GM21423 (cell line): ENCODE results near the gene ENTR1.

Experiments
- ATAC-seq: cut with Tn5 transposase; IDR thresholded peaks from one replicate; pipeline ENCODE4 v1.9.1; 2021; ENCODE audit warnings: mild to moderate bottlenecking, moderate library complexity; ENCODE audit not compliant: unreplicated experiment

The ENTR1 gene

GRCh38 chr9:136379003-136379287 lies 31.5 kb downstream of the ENTR1 start:
- no peak for ATAC-seq

GRCh38 chr9:136378170-136379002 lies 32.0 kb downstream of the ENTR1 start:
- no peak for ATAC-seq

GRCh38 chr9:136377341-136378169 lies 32.9 kb downstream of the ENTR1 start:
- no peak for ATAC-seq

GRCh38 chr9:136376457-136376856 lies 34.0 kb downstream of the ENTR1 start:
- no peak for ATAC-seq

GRCh38 chr9:136375096-136375495 lies 35.3 kb downstream of the ENTR1 start:
- no peak for ATAC-seq

- ATAC-seq, result no peak
These were observed 36.2 kb downstream of the ENTR1 start for GRCh38 chr9:136374183-136374575.

GRCh38 chr9:136373300-136374182 lies 36.9 kb downstream of the ENTR1 start, which contains the start of gene CARD9:
TSS of gene CARD9 (minus strand) at chr9:136373669. CDS start at chr9:136372078, 1,591 bp downstream.
- no peak for ATAC-seq

- no peak for ATAC-seq
These were observed 37.7 kb downstream of the ENTR1 start for GRCh38 chr9:136372561-136373299.

- ATAC-seq, result no peak
These were observed 38.4 kb downstream of the ENTR1 start for GRCh38 chr9:136372006-136372405.

- ATAC-seq, result no peak
These were observed 38.9 kb downstream of the ENTR1 start for GRCh38 chr9:136371533-136371880.

- ATAC-seq, result no peak
These were observed 39.5 kb downstream of the ENTR1 start for GRCh38 chr9:136370687-136371532.

- ATAC-seq, result no peak
These were observed 40.4 kb downstream of the ENTR1 start for GRCh38 chr9:136370037-136370436.

- ATAC-seq, result no peak
These were observed 42.2 kb downstream of the ENTR1 start for GRCh38 chr9:136368190-136368589.

- ATAC-seq, result no peak
These were observed 42.9 kb downstream of the ENTR1 start for GRCh38 chr9:136367296-136368145.

GRCh38 chr9:136366826-136367225 lies 43.6 kb downstream of the ENTR1 start:
- ATAC-seq, result no peak

GRCh38 chr9:136365775-136366222 lies 44.6 kb downstream of the ENTR1 start:
- ATAC-seq, result no peak

GRCh38 chr9:136364942-136365774 lies 45.3 kb downstream of the ENTR1 start:
- ATAC-seq, result no peak
